Mesendoderm (in vitro differentiated cells): ENCODE data around the gene HERC3.

ENCODE experiments used
- DNase-seq: peaks from one replicate; pipeline ENCODE4 v3.0.0; 2013
- H2AK5ac ChIP-seq: 2 replicates; pipeline ENCODE4 v1.6.1; 2013; ENCODE audit warnings: low read length, inconsistent platforms
- H2BK120ac ChIP-seq: 2 replicates; pipeline ENCODE4 v1.6.1; 2013; ENCODE audit warnings: low read depth, mild to moderate bottlenecking, low read length, moderate library complexity, mixed read lengths
- H2BK15ac ChIP-seq: replicated peaks from 2 replicates; pipeline ENCODE4 v1.6.1; 2013; ENCODE audit warnings: low read depth, mild to moderate bottlenecking, moderate library complexity
- H2BK5ac ChIP-seq: 2 replicates; pipeline ENCODE4 v1.6.1; 2013; ENCODE audit warnings: low read length, inconsistent platforms
- H3K18ac ChIP-seq: 2 replicates; pipeline ENCODE4 v1.6.1; 2013; ENCODE audit warnings: mild to moderate bottlenecking, low read length, mixed read lengths
- H3K23ac ChIP-seq: one replicate; pipeline ENCODE4 v1.6.1; 2013; ENCODE audit warnings: low read length
- H3K27ac ChIP-seq: 2 replicates; pipeline ENCODE4 v1.5.1; 2013; ENCODE audit warnings: low read depth, mild to moderate bottlenecking, inconsistent platforms, low read length, moderate library complexity
- H3K27me3 ChIP-seq: 2 replicates; pipeline ENCODE4 v1.6.1; 2013; ENCODE audit warnings: low read length, control low read depth, mild to moderate bottlenecking, inconsistent platforms; ENCODE audit not compliant: insufficient read depth, poor library complexity
- H3K36me3 ChIP-seq: 2 replicates; pipeline ENCODE4 v1.6.1; 2013; ENCODE audit warnings: low read length, inconsistent platforms; ENCODE audit not compliant: control insufficient read depth, insufficient read depth
- H3K4ac ChIP-seq: one replicate; pipeline ENCODE4 v1.6.1; 2013; ENCODE audit warnings: low read depth, mild to moderate bottlenecking, low read length, moderate library complexity
- H3K4me1 ChIP-seq: 2 replicates; pipeline ENCODE4 v1.6.1; 2013; ENCODE audit warnings: low read depth, low read length, inconsistent platforms; ENCODE audit not compliant: control insufficient read depth
- H3K4me2 ChIP-seq: 2 replicates; pipeline ENCODE4 v1.6.1; 2013; ENCODE audit warnings: low read length
- H3K4me3 ChIP-seq: 2 replicates; pipeline ENCODE4 v1.5.1; 2013; ENCODE audit warnings: mild to moderate bottlenecking, low read length
- H3K56ac ChIP-seq: one replicate; pipeline ENCODE4 v1.6.1; 2013; ENCODE audit warnings: low read length
- H3K79me1 ChIP-seq: 2 replicates; pipeline ENCODE4 v1.6.1; 2013; ENCODE audit warnings: low read length, inconsistent platforms
- H3K79me2 ChIP-seq: 2 replicates; pipeline ENCODE4 v1.6.1; 2013; ENCODE audit warnings: mild to moderate bottlenecking, low read length; ENCODE audit not compliant: control insufficient read depth, insufficient read depth
- H3K9ac ChIP-seq: 2 replicates; pipeline ENCODE4 v1.6.1; 2013; ENCODE audit warnings: low read length, inconsistent platforms
- H4K5ac ChIP-seq: one replicate; pipeline ENCODE4 v1.6.1; 2013; ENCODE audit warnings: low read length
- H4K8ac ChIP-seq: one replicate; pipeline ENCODE4 v1.6.1; 2013; ENCODE audit warnings: low read depth, mild to moderate bottlenecking, control low read depth, low read length, moderate library complexity
- WGBS: extraction: QIAGEN DNeasy Blood & Tissue Kit; methylation state at CpG from one replicate; pipeline ENCODE4 v1.1.7; 2013; ENCODE audit warnings: low lambda C conversion rate, missing lambda C conversion rate; ENCODE audit not compliant: insufficient coverage; ENCODE audit errors: extremely low coverage; 5-methylcytosine and 5-hydroxymethylcytosine counted together

HERC3 gene

DNA sequence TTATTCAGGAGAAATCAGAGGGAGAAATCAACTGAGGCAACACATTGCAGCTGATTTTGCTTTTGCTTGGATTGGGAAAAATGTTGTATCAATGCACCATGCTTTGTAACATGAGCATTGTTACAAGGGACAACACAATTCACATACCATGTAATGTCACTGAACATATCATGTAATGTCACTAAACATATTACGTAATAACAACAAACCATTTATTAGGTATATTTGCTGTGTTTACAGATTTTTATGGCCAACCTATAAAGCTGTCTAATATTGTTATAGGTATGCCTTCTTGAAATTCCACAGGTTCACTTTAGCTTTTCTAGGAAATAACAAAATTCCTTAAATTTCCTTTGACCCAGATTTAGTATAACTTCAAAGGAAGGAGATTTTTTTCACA is 5.0 kb upstream of the HERC3 start:
- Histone ChIP-seq H4K8ac (no peak overlapping the region), H3K36me3 (no peaks in the 10 kb centered on the region), H2BK15ac (no peak overlapping the region), H3K23ac (no peak overlapping the region), H3K79me1 (no peaks in the 10 kb centered on the region), H3K79me2 (no peaks in the 10 kb centered on the region), H2BK5ac (no peak overlapping the region), H3K4me1 (no peaks in the 10 kb centered on the region), H4K5ac (no peak overlapping the region), H3K27me3 (peaks cover 2% of the 10 kb centered on the region), H3K27ac (no peak overlapping the region), H3K56ac (no peak overlapping the region), H3K9ac (no peak overlapping the region), H3K4ac (no peak overlapping the region), H2AK5ac (no peak overlapping the region), H3K4me2 (no peak overlapping the region), H3K4me3 (no peak overlapping the region), H2BK120ac (no peak overlapping the region), H3K18ac (no peak overlapping the region)
- DNase-seq = no peak
- WGBS = no CpG with 5 or more reads among the region's 1 CpG

- H3K56ac ChIP-seq = peak overlapping the region; percentile 85
- H3K23ac ChIP-seq = no peak overlapping the region
- H2BK15ac ChIP-seq = no peak overlapping the region
- peak overlapping the region; percentile 62 for H3K9ac ChIP-seq
- peak overlapping the region; percentile 51 for H3K4me3 ChIP-seq
- peak overlapping the region; percentile 21 for H3K18ac ChIP-seq
- no peaks in the 10 kb centered on the region for H3K36me3 ChIP-seq
- no peaks in the 10 kb centered on the region for H3K79me2 ChIP-seq
- H2BK120ac ChIP-seq = no peak overlapping the region
- no peak overlapping the region for H3K27ac ChIP-seq
- no peaks in the 10 kb centered on the region for H3K79me1 ChIP-seq
- H4K5ac ChIP-seq = no peak overlapping the region
- no peak overlapping the region for H2AK5ac ChIP-seq
- H2BK5ac ChIP-seq = no peak overlapping the region
- H3K4me1 ChIP-seq = peaks cover 2% of the 10 kb centered on the region
- peak; percentile 67 for DNase-seq
- H3K4me2 ChIP-seq = peak overlapping the region; percentile 95
- H3K27me3 ChIP-seq = peaks cover 2% of the 10 kb centered on the region
- no peak overlapping the region for H3K4ac ChIP-seq
- H4K8ac ChIP-seq = no peak overlapping the region
- WGBS = no CpG with 5 or more reads among the region's 89 CpGs
Observed at GRCh38 chr4:88592600-88593448, 544 bp downstream of the HERC3 start.

DNA sequence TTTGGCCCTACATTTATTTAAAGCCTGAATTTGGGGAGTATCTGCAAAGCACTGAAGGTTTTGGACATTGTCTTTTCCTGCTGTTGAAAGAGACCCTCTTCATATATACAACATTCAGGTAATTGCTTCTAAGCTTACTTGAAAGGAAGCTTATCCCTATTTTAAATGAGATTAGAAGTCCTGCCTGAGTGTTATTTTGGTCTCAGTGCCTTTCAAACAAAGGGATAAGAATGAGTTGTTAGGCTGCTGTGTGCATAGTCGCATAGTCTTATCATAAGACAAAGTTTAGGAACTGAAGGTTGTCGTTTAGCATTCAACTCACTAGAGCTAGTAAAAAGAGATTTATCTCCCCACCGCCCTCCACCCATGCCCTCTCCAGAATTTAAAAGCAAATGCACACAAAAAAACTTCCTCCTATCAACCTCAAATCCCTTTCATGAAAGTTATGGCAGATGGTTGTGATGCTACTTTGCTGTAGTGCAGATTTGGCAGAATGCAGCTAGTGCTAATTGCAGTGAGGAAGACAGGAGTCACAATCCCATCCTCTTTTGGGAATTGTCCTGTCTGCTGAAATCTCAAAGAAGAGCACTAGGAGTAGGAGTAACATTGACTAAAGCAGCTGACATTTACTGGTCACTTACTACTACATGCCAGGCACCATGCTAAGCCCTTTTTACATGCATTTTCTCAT is 5.8 kb downstream of the HERC3 start:
- peak; percentile 35 for DNase-seq
- Histone ChIP-seq H3K4ac (no peak overlapping the region), H3K36me3 (no peaks in the 10 kb centered on the region), H3K4me2 (no peak overlapping the region), H3K27me3 (no peaks in the 10 kb centered on the region), H4K8ac (no peak overlapping the region), H3K79me1 (no peaks in the 10 kb centered on the region), H2BK120ac (no peak overlapping the region), H2AK5ac (no peak overlapping the region), H3K27ac (no peak overlapping the region), H3K56ac (peak overlapping the region; percentile 11), H3K4me3 (no peak overlapping the region), H3K18ac (no peak overlapping the region), H2BK5ac (no peak overlapping the region), H3K79me2 (no peaks in the 10 kb centered on the region), H3K9ac (no peak overlapping the region), H3K23ac (no peak overlapping the region), H4K5ac (no peak overlapping the region), H2BK15ac (no peak overlapping the region), H3K4me1 (peaks cover 9% of the 10 kb centered on the region)
- WGBS = no CpG with 5 or more reads among the region's 3 CpGs

- H3K27ac ChIP-seq = no peak overlapping the region
- no peak overlapping the region for H3K56ac ChIP-seq
- no peak overlapping the region for H2BK5ac ChIP-seq
- H2BK120ac ChIP-seq = no peak overlapping the region
- no peak overlapping the region for H4K8ac ChIP-seq
- no peak overlapping the region for H3K23ac ChIP-seq
- no peaks in the 10 kb centered on the region for H3K27me3 ChIP-seq
- H3K4me1 ChIP-seq = peaks cover 7% of the 10 kb centered on the region
- no peak overlapping the region for H4K5ac ChIP-seq
- no peak overlapping the region for H2BK15ac ChIP-seq
- no peak for DNase-seq
- no peaks in the 10 kb centered on the region for H3K79me1 ChIP-seq
- no peak overlapping the region for H3K4me2 ChIP-seq
- no peak overlapping the region for H2AK5ac ChIP-seq
- no peak overlapping the region for H3K4ac ChIP-seq
- no CpG with 5 or more reads among the region's 3 CpGs for whole genome bisulfite sequencing
- no peak overlapping the region for H3K18ac ChIP-seq
- H3K79me2 ChIP-seq = no peaks in the 10 kb centered on the region
- no peak overlapping the region for H3K4me3 ChIP-seq
- no peaks in the 10 kb centered on the region for H3K36me3 ChIP-seq
- H3K9ac ChIP-seq = no peak overlapping the region
Observed at GRCh38 chr4:88599298-88599697, 7.0 kb downstream of the HERC3 start.

DNA sequence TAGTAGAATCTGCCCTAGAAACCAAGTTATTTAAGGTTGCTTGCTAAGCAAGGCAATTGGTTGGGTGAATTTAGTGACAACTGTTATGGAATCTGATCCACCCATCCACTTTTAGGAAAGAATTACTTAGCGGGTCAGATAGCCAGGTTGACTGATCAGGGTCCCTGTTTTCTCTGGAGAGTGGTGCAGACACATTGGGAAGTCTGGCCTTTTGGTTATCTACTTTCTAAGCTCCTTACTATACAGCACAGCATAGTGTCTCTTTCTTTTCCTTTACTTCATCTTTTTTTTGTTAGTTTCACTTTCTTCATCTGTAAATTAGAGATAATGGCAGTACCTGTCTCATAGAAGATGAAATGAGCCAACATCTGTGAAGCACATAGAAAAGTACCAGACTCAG is 7.4 kb downstream of the HERC3 start:
- Histone ChIP-seq H2BK5ac (no peak overlapping the region), H3K4ac (no peak overlapping the region), H2AK5ac (no peak overlapping the region), H4K8ac (no peak overlapping the region), H3K4me3 (no peak overlapping the region), H3K36me3 (no peaks in the 10 kb centered on the region), H3K79me2 (no peaks in the 10 kb centered on the region), H3K23ac (no peak overlapping the region), H4K5ac (no peak overlapping the region), H3K18ac (no peak overlapping the region), H3K27ac (no peak overlapping the region), H2BK120ac (no peak overlapping the region), H3K4me1 (peaks cover 7% of the 10 kb centered on the region), H3K4me2 (no peak overlapping the region), H3K9ac (no peak overlapping the region), H2BK15ac (no peak overlapping the region), H3K27me3 (no peaks in the 10 kb centered on the region), H3K56ac (no peak overlapping the region), H3K79me1 (no peaks in the 10 kb centered on the region)
- no peak for DNase-seq
- WGBS = no CpG with 5 or more reads among the region's 1 CpG
